SK-N-MC (cell line): Measurements from ENCODE around the gene ADAMTS13.

ENCODE experiments used
- EZH2 ChIP-seq: fragments of 200-600 bp; sonication (generic); IDR thresholded peaks from one replicate; pipeline ENCODE4 v1.6.1; 2017; ENCODE audit warnings: antibody characterized with exemption
- FOXP2 ChIP-seq: optimal IDR thresholded peaks from 2 replicates; pipeline ENCODE3; 2011; ENCODE audit warnings: mild to moderate bottlenecking, moderate library complexity; ENCODE audit not compliant: insufficient read depth; ENCODE audit errors: extremely low read length, control extremely low read depth
- POLR2AphosphoS5 ChIP-seq: IDR thresholded peaks from 2 replicates; pipeline ENCODE4 v1.6.1; 2012; ENCODE audit warnings: mild to moderate bottlenecking, low read depth, low read length, borderline replicate concordance

GRCh38 chr9:133473743-133474142 lies 51.6 kb downstream of the ADAMTS13 start:
- no peak for TF ChIP-seq EZH2
- TF ChIP-seq POLR2AphosphoS5, result no peak
- TF ChIP-seq FOXP2, result no peak
